ENCODE results near the gene PNMA5.

The PNMA5 gene

DNA sequence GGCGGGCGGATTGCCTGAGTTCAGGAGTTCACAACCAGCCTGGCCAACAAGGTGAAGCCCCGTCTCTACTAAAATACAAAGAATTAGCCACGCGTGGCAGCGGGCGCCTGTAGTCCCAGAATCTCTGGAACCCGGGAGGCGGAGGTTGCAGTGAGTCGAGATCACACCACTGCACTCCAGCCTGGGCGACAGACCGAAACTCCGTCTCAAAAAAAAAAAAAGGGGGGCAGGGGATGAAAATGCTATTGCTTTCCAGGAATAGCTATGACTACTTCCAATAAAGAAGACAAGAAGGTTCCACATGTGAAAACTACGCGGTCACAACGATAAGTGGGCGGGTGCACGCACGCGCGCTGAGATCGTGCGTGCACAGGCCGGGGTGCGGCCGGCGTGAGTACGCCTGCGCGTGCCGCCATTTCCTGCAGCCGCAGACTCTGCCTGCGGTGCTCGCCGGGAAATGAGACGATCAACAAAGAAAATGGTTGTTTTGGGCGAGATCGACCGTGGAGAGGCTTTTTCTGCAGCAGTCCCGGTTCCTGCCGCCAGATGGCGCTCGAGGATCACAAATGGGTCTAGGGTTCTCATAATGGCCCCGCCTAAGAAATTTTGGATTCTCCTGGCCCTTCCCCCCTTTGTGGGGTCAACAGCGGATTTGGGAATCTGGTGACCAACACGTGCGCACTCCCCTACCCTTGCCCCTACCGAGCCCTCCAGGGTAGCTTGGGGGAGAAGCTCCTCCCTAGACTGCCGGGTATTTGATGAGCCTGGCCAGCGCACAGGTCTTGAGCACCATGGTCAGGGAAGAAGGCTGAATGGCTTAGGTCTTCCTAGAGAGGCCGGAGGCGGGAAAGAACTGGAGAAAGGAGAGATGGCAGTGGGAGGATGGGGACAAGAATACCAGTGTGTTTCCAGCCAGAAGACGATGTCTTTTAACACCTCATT is 35.1 kb downstream of the PNMA5 start:
- peak; percentile 29 for FAIRE-seq

- FAIRE-seq = no peak
These were observed 35.9 kb downstream of the PNMA5 start for GRCh38 chrX:152958047-152958446.

GRCh38 chrX:152950786-152951185 is 43.1 kb downstream of the PNMA5 start:
- FAIRE-seq = no peak

GRCh38 chrX:152949114-152949513 is 44.8 kb downstream of the PNMA5 start:
- FAIRE-seq = no peak

GRCh38 chrX:152946681-152947080 is 47.2 kb downstream of the PNMA5 start:
- no peak for FAIRE-seq

GRCh38 chrX:152945021-152945979 is 48.6 kb downstream of the PNMA5 start:
- FAIRE-seq = no peak

- no peak for FAIRE-seq
These were observed 50.1 kb downstream of the PNMA5 start for GRCh38 chrX:152943826-152944225.

DNA sequence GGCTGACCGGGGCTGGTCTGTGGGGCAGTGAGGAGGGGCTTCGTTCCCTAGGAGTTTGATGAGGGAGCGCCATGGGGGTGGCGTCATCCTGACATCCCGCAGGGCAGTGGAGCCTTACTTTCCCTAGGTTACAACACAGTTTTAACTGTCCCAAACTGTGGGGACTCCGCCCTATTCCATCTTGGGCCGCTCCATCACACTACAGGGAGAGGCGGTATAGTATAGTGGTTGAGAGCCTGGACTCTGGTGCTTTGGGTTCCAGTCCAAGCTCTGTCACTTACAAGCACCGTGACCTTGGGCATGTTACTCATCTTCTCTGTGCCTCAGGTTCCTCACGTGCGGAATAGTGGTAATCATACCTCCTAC is 51.9 kb downstream of the PNMA5 start:
- FAIRE-seq = no peak

DNA sequence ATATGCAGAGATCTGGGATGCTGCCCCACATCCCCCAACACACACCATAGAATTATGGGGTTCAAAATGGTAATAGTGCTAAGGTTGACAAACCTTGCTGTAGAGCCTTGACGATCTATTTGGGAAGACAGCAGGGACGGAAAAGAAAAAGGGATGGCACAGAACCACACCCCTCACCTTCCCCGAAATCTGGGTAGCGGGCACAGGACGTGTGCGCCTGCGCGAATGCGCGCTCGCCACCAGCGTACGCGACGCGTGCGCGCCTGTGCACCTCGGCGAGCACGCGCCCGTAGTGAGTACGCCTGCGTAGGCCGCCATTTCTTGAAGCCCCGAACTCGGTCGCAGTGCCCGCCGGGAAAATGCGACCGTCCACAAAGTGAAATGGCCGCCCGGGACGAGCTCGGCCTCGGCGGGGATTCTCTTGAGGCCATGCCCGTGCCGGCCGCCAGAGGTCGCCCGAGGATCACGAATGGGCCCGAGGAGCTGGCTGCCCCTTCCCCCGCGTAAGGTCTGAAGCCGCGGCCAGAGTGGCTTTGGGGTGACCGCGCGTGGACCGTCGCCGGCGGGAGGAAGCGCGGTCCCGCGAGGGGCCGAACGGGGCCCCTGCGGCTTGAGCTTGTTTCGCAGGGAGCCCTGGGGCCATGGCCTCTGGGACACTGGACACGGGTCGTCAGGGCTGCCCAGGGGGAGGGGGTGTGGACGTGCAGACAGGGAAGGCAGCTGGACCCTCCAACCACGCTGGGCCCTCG is 52.4 kb downstream of the PNMA5 start:
- FAIRE-seq = peak; percentile 84

Measured in endometrium (tissue), 2 donors.